Mammary microvascular endothelial cell (primary cell): ENCODE results near the gene TRIM25. TPM values are rescaled to one million over a fixed set of nuclear protein-coding genes. Genes with fewer than 3 reads are reported as not detected.

Experiments
- total RNA-seq: library from RNA; depleted of rRNA; stranded (reverse); fragments of >200 nt; gene quantifications from 2 replicates; pipeline ENCODE4 v1.2.3, GENCODE V29; 2015

The TRIM25 gene, protein sequence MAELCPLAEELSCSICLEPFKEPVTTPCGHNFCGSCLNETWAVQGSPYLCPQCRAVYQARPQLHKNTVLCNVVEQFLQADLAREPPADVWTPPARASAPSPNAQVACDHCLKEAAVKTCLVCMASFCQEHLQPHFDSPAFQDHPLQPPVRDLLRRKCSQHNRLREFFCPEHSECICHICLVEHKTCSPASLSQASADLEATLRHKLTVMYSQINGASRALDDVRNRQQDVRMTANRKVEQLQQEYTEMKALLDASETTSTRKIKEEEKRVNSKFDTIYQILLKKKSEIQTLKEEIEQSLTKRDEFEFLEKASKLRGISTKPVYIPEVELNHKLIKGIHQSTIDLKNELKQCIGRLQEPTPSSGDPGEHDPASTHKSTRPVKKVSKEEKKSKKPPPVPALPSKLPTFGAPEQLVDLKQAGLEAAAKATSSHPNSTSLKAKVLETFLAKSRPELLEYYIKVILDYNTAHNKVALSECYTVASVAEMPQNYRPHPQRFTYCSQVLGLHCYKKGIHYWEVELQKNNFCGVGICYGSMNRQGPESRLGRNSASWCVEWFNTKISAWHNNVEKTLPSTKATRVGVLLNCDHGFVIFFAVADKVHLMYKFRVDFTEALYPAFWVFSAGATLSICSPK
- total RNA-seq = 61.6 and 71.3 TPM in 2 replicates

DNA sequence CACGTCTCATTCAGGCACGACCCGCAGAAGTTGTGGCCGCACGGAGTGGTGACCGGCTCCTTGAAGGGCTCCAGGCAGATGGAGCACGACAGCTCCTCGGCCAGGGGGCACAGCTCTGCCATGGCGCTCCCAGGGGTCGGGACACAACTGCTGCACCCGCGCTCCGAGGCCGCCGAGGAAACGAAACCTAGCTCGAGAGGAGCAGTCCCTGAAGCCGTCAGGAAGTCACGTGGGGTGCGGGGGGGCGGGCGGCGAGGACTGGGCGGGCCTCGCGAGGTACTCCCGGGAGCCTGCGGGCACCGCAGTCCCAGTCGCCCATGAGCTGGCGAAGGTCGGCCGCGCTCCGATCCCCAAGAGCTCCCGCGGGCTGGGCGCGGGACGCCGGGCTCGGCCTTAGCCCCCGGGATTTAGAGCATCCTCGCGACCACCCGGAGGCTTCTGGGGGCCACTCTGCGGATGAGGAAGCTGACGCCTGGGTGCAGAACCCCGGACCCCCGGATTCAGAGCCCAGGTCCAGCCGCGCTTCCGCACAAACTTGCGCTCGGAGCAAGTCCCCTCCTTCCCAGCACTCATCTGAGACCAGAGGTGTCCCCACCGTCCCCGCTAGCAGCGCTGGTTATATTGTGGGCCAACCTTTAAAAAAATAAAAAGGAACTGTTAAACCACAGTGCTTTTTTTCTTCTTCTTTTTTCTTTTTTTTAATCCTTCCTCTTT, at the start of gene TRIM25:
TRIM25 (minus strand) TSS at position 183 of the 714 bp plus-strand sequence; CDS start at position 122, 61 bp downstream.

GRCh38 chr17:56960596-56961538, 47.0 kb upstream of the TRIM25 start, which contains the start of gene COIL:
Gene COIL (minus strand): TSS chr17:56961050. CDS start chr17:56961019, 31 bp downstream.

Other genes starting within 250 kb of the TRIM25 start
- 0.64 and 3.3 TPM in 2 replicates for gene C17orf67, start 80.1 kb downstream of the TRIM25 start, total RNA-seq
- 5.2 and 8.6 TPM in 2 replicates for gene DGKE, start 79.9 kb downstream of the TRIM25 start, total RNA-seq
- 11.4 and 13.9 TPM in 2 replicates for gene COIL, start 47.0 kb upstream of the TRIM25 start, total RNA-seq
- 39.8 and 62.0 TPM in 2 replicates for gene SCPEP1, start 64.1 kb upstream of the TRIM25 start, total RNA-seq
- gene AKAP1, start 171.2 kb upstream of the TRIM25 start, total RNA-seq = 22.7 and 24.3 TPM in 2 replicates